LNCaP clone FGC (cell line): ENCODE measurements around the gene CYP11A1.

Experiments
- DNase-seq: peaks from one replicate; pipeline ENCODE4 v3.0.0-alpha.2; 2011; ENCODE audit warnings: low read depth
- H3K4me3 ChIP-seq: 2 replicates; pipeline ENCODE4 v1.5.1; 2011; ENCODE audit warnings: mild to moderate bottlenecking, low read depth, low read length, control low read depth
- CTCF ChIP-seq: IDR thresholded peaks from 2 replicates; pipeline ENCODE4 v1.5.1; 2012; ENCODE audit warnings: mild to moderate bottlenecking; ENCODE audit not compliant: control insufficient read depth, insufficient read depth; ENCODE audit errors: extremely low read depth

Gene CYP11A1

GRCh38 chr15:74351670-74352069, 15.8 kb downstream of the CYP11A1 start:
- no peak overlapping the region for H3K4me3 ChIP-seq
- DNase-seq = no peak
- TF ChIP-seq CTCF = no peak

- DNase-seq = no peak
- TF ChIP-seq CTCF = no peak
- no peak overlapping the region for H3K4me3 ChIP-seq
Measured at GRCh38 chr15:74350295-74351275, 16.9 kb downstream of the CYP11A1 start.

GRCh38 chr15:74349241-74349778, 18.1 kb downstream of the CYP11A1 start:
- DNase-seq = no peak
- TF ChIP-seq CTCF = no peak
- H3K4me3 ChIP-seq = no peak overlapping the region

GRCh38 chr15:74347757-74348250, 19.6 kb downstream of the CYP11A1 start:
- H3K4me3 ChIP-seq = no peak overlapping the region
- TF ChIP-seq CTCF = no peak
- no peak for DNase-seq

- H3K4me3 ChIP-seq = no peak overlapping the region
- TF ChIP-seq CTCF = no peak
- DNase-seq = no peak
Measured at GRCh38 chr15:74345051-74345450, 22.4 kb downstream of the CYP11A1 start.

- no peak for TF ChIP-seq CTCF
- DNase-seq = no peak
- H3K4me3 ChIP-seq = no peak overlapping the region
Measured at GRCh38 chr15:74343797-74344127, 23.7 kb downstream of the CYP11A1 start.
